A673 (cell line): ENCODE data around the gene C2orf76.

Experiments
- EZH2 ChIP-seq: fragments of 200-600 bp; sonication (generic); IDR thresholded peaks from 2 replicates; pipeline ENCODE4 v1.6.1; 2017; ENCODE audit warnings: borderline replicate concordance, low read depth, mild to moderate bottlenecking, mixed read lengths, antibody characterized with exemption, low read length; ENCODE audit not compliant: poor library complexity, severe bottlenecking
- TF ChIP-seq, protein P1 (sequence below): fragments of 300-800, 200-600 bp; sonication (generic); conservative IDR thresholded peaks from 2 replicates; pipeline ENCODE4 v1.5.1; 2017; ENCODE audit warnings: low read depth, mild to moderate bottlenecking, antibody characterized with exemption, low read length, moderate library complexity, mixed read lengths

DNA sequence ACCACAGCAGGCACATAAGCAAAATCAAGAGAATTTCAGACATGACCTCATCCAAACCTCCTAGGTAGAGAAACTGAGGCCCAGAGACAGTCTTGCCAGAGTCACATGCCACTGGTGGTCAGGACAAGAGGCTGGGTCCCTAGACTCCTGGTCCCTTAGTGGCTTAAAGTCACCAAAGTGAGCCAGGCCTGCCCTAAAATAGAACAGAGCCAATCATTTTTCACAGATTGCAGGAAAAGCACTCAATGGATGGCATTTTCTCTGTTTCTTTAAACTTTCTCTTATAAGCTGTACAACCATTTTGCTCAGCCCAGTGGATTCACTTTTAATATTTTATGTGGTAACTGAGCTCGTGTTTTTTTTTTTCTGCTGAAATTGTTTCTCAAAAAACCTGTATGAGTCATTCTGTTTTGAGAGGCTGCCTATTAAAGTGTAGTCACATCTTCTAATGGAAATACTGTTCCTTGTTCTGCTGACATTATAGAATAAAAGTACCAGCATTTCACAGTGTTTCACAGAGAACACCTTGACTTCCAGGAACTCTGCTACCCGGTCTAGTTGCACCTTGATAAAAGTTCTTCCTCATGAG, 113.4 kb downstream of the C2orf76 start:
- TF ChIP-seq, protein P1, sequence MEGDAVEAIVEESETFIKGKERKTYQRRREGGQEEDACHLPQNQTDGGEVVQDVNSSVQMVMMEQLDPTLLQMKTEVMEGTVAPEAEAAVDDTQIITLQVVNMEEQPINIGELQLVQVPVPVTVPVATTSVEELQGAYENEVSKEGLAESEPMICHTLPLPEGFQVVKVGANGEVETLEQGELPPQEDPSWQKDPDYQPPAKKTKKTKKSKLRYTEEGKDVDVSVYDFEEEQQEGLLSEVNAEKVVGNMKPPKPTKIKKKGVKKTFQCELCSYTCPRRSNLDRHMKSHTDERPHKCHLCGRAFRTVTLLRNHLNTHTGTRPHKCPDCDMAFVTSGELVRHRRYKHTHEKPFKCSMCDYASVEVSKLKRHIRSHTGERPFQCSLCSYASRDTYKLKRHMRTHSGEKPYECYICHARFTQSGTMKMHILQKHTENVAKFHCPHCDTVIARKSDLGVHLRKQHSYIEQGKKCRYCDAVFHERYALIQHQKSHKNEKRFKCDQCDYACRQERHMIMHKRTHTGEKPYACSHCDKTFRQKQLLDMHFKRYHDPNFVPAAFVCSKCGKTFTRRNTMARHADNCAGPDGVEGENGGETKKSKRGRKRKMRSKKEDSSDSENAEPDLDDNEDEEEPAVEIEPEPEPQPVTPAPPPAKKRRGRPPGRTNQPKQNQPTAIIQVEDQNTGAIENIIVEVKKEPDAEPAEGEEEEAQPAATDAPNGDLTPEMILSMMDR, result no peak
- no peak for TF ChIP-seq EZH2
